ENCODE data around the gene LYL1.

Gene LYL1

DNA sequence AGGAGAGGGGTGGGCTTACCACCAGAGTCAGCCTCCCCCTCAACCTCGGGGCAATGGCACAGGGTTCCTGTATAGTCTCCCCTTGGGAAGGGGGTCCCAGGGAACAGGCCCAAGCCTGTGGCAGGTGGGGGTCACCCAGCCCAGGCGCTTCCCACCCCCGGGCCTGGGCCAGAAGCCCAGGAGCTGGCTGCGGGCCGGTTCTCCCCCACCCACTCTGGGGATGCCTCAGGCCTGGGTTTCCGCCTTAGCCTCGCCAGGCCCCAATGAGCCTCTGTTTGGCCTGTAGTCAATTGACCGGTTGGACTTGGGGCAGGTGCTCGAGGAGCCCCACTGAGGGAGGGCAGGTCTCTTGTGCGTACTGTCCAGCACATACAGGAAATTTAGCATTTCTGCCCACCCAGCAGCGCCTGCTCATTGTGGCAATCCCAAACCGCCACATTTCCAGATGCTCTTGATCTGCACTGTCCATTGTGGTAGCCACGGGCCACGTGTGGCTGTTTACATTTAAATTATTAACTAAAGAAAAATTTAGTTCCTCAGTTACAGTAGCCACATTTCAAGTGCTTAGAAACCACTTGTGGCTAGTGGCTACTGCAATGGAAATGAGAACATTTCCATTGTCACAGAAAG lies 9.9 kb downstream of the LYL1 start:
- DNase-seq (ENCODE audit: low read depth) = no peak

DNA sequence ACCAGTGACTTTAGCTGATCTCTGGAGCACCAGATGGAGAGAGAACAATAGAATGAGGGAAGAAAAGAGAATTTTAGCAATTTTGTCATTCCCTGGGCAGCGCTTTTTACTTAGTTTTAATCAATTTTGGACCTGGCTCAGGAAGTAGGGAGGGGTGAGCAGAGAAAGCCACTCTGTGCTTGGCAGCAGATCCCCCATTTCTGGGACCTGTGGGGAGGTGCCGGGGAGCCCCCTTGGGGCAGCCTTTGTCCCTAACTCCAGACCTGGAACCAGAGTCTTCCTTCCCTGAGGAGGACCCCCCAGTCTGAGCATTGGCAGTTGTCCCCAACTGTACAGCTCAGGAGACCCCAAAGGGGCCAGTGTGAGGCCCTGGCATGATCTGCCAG lies 10.5 kb downstream of the LYL1 start:
- no peak for DNase-seq (ENCODE audit: low read depth)

DNA sequence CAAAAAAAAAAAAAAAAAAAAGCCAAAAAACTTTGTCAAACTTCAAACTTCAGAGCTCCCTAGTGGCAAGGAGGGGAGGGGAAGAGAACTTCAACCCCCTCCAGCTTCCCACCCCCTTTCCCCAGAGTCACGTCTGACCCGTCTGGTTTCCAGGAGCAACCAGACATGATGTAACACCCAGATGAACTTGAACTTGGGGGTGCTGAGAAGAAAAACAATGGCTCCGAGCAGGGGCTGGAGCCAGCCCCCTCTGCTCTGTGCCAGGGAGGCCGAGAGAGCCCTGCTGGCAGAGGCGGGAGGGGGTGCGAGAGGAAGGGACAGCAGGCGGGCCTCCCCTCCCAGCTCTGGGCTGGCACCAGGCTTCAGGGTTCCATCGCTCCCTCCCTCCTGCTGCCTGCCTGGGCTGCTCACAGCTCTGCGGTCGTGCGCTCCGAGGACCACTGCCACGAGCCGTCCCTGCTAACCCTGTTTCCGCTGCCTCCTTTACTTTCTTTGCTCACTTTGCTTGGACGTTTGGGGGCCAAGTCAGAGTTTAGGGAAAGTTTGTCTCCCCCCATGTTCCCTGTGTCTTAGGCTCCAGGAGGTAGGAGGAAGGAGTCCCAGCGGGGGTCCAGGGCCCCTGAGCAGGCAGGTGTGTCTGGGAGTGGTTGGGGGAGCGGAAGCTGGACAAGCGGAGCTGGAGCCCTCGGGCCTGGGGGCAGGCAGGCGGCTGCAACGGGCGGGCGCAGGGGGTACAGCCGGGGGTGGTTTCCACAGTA lies 11.1 kb downstream of the LYL1 start:
- DNase-seq (ENCODE audit: low read depth) = peak; percentile 43

DNA sequence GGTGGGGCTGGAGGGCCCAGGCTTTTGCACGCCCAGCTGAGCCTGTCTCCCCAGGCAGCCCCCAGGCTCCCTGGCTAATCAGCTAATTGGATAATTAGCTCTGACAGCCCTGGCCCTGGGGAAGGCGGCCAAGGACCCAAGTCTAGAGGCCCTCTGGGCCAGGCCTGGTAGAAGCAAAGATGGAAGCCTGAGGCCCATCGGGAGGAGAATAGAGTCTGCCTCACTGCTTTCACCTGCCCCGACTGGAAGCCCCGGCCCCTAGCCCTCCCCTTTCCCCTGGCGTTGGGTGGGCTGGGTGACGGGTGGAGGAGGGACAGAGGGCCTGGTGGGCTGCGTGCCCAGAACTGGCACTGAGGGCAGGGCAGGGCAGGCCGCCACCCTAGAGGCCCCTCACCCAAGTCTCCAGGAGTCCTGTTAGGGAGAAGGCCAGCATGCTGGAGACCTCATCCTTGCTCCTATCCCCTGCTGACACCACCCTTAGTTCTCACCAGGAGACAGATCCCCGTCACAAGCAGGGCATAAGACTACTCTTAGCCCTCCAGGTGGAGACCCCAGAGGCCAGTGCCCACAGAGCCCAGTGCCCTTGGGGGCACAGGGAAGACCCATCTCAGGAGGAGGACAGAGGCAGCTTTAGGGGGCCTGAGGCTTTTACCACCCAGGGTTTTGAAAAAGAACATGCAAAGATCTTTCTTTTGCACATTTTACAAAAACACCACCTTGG lies 12.0 kb downstream of the LYL1 start:
- DNase-seq (ENCODE audit: low read depth) = no peak

DNA sequence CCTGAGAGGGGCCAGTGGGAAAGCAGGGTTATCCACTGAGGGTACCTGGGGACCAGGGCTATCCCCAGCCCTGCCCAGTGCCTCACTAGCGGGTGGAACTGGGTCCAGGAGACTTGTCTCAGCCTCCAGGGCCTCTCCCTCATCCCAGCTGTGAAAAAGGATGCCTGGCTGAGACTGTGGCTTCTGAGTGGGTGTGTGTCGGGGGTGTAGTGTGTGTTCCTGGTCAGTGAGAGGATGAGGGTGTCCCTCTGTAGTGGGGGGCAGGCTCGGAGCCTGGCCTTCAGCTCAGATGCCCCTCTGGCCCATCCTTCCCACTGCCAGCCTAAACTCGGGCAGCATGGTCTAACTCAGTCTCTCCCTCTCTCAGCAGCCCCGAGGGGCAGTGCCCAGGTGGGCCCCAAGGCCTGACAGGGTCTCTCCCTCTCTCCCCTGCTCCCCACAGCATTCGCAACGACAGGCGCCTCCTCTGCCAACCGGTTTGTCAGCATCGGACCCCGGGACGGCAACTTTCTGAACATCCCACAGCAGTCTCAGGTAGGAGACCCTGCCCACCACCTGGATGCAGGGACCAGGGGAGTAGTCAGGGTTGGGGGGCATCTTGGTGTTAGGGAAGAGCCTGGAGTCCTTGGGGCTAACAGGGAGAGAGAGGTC lies 12.7 kb downstream of the LYL1 start:
- no peak for DNase-seq (ENCODE audit: low read depth)

DNA sequence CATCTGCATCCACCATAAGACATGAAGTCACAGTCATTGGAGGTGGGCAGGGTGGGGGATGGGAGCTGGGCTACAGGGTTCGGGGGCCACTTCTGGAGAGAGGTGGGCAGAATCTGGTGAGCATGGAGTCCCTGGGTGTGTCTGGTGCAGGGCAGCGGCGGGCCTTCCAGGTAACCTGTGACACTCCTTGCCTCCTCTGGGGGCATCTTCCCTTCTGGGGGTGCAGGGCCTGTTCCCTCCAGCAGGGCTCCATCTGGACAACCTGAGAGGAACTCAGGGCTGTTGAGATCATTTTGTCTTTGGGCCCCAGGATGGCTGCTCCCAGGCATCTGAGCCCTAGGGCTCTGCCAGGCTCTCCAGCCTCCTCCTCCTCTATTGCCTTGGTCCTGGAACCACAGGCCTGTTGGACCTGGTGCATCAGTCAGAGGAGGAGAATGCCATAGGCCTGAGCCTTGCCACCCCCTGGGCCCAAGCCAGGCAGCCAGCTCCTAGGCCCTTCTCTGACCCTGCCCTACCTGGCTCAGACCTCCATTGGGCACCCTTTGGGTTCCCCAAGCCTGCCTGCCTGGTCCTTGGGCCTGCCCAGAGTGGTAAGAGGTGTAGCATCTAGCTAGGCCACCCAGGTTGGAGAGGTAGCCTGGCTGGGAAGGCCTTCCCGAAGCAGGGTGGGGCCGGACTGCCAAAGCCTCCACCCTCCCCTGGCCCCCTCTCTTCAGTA lies 13.4 kb downstream of the LYL1 start:
- no peak for DNase-seq (ENCODE audit: low read depth)

DNA sequence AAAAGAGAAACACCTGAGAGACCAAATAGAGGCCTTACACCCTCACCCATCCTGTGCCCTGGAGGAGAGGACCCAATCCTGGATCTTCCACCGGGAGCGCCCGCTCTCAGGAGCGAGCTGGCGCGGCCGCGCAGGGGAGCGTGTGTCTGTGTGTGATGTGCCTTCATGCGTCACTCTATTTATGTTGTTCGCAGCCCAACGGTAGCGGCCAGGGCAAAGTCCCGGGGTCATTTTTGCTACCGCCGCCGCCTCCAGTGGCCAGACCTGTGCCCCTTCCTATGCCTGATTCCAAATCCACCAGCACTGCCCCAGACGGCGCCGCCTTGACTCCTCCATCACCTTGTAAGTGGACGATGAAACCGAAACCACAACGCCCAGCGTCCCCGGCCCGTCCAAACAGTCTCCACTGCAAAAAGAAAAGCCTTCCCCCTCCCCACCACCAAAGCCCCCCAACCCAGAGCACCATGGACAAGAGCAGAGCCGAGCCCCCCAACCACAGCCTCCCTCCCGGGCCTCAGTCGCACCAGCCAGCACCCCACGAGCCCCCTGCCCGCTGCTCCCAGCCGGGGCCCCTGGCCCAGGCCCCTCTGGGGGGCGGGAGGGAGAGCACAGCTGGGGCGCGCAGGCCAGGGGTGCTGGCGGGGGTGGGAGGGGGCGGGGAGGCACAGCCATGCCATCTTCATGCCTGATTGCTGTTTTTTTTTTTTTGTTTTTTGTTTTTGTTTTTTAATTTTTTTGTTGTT lies 14.7 kb downstream of the LYL1 start:
- DNase-seq (ENCODE audit: low read depth) = no peak

DNA sequence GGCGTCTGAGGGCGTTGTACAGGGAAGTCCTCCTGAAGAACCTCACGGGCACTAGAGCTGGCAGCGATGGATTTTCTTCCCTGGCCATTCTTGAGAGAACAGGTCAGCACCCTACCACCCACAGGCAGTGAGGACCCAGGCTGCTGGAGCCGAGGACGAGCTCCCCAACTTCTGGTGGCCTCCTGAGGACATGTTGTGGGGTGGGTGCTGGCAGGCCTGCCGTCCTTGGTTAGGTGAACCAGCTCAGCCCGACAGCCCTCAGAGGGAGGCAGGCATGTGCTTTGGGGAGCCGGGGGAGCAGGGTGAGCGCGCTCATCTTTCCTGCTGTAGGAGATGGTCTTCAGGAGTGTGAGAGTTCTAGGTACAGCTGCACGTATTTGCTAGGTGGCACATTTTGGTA lies 15.4 kb downstream of the LYL1 start:
- DNase-seq (ENCODE audit: low read depth) = no peak

DNA sequence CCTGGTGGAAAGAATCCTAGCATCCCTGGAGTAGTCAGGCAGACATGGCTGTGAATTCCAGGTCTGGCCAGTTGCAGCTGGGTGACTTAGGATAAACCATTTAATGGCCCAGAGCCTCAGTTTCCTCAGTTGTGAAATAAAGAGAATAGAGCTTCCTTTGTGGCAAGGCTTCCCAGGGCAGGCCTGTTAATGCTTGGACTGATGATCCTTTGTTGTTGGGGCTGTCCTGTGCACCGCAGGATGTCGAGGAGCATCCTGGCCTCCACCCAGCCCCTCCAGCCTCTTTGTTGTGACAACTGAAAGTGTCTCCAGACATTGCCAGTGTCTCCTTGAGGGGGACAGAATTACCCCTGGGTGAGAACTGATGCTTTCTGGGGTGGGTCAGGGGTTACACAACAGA lies 16.3 kb downstream of the LYL1 start:
- DNase-seq (ENCODE audit: low read depth) = no peak

DNA sequence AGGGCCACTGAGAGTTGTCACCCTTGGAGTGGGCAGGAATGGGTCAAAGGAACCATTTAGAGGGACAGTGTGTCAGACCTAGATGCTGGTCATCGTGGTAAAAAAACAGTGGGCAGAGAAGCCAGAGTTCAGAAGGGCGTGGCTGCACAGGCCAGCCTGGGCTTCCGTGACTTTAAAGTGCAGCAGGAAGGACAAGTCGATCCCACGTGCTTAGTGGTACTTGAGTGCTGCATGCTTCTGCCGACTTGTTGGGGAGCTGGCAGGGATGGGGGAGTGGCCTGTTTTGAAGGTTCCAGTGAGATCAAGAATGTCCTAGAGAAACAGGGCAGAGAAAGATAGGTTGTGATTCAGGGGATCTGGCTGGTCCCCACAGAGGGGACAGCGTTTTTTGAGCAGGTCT lies 17.0 kb downstream of the LYL1 start:
- DNase-seq (ENCODE audit: low read depth) = no peak

DNA sequence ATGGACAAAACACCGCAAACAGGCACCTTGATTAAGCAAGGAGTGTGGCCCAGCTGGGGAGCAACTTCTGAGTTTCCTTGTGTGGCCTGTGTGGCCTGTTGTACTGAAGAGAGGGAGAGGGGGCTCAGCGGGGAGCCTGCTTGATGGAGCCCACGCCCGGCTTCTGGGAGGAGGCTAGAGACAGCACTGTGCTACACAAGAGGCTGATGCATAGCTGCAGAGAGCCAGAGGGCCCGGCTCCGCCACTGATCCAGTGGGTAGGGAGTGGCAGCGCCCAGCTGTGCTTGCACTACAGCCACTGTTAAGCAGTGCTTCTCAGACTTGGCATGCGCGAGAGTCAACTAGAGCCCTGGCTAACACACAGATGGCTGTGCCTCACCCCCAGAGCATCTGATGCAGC lies 19.0 kb downstream of the LYL1 start:
- DNase-seq (ENCODE audit: low read depth) = no peak

DNA sequence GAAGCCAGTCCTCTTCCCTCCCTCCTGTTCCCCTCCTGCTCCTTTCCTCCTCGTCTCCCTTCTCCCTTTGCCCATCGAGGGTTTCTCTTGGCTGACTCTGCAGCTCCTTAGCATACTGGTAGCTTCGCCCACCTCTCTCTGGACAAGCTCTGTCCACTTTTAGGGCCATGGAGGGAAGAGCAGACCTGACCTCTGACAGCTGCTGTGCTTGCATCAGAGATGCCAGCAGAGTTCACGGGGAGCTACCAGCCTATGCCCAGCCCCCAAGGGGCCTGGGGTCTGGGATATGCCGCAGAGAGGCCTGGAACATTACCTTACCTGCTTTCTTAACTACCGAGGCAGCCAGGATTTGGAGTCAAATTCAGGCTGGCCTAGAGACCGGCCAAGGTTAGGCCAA lies 19.7 kb downstream of the LYL1 start:
- DNase-seq (ENCODE audit: low read depth) = no peak

DNA sequence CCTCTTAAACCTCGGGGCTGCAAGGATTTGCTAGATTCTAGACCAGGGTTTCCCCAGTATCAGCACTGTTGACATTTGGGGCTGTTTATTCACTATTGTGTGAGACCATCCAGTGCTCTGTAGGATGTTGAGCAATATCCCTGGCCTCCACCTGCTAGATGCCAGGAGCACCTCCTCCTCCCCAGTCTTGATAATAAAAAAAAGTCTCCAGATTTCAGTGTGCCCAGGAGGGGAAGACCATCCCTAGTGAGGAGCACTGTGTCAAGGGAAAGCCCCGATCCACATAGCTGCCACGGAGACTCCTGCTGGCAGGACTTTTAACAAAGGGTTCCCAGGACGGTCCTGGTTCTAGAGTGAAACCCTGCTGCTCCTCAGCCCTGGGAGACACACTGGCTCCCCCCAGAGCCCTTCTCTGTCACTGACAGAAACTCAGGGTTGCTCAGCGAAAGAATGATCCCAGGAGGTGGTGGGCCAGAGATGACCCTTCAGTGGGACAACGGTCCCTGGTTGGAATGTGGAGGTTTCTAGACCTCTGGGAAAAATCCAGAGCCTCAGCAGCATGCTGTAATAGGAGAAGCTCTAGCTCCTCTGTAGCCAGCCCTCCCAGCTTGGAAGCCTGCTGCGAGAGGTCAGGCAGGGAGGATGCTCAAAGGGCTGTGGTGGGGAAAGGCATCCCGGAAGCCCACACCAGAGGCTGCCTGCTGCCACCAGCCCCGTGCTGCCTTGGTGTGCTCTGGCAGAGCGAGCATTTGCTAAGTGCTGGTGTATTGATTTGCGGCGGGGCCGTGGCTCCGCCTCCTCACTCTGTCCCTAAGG lies 20.3 kb downstream of the LYL1 start:
- DNase-seq (ENCODE audit: low read depth) = peak; percentile 37

DNA sequence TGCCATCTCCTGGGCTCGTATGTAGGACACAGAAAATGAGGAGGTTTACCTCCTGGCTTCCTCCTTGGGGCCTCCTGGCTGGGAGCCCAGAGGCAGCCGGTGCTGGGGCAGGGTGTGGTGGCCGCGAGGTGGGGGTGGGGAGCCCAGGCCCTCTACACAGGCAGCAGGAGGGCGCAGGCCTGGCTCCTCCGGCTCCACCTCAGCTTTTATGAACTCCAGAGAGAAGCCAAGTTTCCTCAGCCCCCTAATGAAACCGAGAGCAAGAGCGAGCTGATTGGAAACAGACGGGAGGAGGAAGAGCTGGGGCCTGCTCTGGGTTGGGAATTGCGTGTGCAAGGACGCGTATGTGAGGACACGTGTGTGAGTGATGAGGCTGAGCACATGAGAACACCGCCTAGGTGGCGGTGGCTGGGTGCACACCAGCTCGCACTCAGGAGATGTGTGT lies 23.1 kb downstream of the LYL1 start:
- DNase-seq (ENCODE audit: low read depth) = no peak

DNA sequence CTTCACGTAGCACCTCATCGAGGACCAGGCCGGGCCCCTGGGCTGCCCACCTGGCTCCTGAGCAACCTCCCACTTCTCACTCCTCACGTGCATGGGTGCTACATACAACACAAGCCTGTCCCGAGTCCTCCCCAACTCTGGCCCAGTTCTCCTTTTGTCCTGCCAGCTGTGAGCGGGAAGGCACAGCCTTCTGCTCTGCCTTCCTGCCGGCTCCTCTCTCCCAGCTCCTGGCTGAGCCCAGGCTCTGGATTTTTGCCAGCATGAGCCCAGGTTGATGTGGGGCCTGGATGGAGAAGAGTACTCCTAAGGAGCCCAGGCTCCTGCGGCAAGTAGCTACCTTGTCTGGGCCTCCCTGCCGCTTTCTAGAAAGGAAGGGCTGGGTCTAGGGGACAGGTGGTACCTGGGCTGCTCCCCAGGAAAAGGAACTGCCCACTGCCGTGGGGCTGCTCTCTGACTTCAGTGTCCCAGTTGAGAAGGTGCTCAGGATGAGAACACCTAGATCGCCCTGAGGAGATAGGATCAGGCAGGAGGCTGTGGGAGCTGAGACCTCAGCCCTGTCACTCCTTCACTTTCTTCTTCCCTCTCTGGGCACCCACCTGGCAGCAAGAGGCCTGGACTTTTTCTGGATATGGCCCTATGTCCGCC lies 23.6 kb downstream of the LYL1 start:
- DNase-seq (ENCODE audit: low read depth) = no peak

DNA sequence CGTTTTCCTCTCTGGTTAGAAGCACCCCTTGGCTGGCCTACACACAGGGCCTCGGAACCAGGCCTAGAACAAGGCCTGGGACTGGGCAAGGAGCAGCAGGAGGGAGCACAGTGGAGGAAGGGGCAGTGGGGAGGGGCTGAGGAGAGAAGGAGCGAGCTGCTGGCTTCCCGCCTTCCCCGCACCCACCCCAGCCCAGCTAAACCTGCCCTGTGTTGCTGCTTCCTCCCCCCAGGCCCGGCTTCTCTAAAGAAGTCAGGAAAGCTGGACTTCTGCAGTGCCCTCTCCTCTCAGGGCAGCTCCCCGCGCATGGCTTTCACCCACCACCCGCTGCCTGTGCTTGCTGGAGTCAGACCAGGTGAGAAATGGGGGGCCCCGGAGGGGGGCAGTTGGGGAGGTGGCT lies 24.3 kb downstream of the LYL1 start:
- no peak for DNase-seq (ENCODE audit: low read depth)

DNA sequence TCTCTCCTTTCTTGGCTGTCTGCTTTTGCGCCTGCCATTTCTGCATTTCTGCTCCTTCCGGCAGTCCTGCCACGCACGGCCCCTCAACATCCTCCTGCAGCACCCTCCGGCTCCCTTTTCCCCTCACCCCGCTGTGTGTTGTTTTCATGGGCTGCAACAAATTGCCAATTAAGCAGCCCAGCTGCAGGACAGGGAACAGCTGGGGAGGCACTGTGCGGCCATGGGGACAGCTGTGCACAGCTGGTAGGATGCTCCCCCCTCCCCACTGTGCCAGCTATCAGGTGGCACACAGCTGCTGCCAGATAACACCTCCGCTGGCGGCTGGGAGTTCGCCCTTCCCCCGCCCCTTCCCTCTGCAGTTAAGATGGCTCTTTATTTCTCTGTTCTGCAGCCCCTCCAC lies 25.4 kb downstream of the LYL1 start:
- no peak for DNase-seq (ENCODE audit: low read depth)

DNA sequence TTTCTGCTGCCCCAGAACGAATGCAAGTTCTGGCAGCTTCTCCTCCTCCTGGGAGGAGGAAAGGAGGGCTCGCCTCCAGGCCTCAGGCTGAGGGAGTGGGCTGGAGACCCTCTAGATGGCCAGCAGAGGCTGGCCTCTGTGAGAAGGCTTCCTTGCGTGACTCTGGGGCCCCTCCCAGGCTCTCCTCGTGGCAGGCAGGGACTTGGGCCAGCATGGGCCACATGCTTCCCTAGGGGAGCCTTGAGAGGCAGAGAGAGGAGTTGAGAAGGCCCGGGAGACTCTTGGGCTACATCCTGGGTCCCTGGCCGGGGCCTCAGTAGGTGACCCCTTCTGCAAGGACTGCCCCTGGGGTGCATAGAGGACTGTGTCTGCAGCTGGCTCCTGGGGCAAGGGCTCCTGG lies 25.9 kb downstream of the LYL1 start:
- no peak for DNase-seq (ENCODE audit: low read depth)

DNA sequence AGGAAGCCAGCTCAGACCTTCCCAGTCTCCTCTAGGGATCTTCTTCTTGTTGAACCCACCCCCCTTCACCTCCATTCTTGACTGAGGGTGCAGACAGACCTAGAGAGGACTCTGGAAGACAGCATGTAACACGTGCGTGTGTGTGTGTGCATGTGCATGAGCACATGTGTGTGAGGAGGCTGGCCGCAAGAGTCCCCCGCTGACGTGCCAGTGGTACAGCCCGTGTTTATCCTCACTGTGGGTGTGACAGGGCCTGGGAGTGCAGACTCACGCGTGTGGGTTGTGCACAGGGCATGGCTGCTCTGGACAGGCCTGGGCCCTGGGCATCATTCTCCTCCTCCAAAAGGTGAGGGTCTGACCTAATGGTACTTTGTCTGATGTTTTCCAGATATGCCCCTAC lies 26.3 kb downstream of the LYL1 start:
- DNase-seq (ENCODE audit: low read depth) = no peak

DNA sequence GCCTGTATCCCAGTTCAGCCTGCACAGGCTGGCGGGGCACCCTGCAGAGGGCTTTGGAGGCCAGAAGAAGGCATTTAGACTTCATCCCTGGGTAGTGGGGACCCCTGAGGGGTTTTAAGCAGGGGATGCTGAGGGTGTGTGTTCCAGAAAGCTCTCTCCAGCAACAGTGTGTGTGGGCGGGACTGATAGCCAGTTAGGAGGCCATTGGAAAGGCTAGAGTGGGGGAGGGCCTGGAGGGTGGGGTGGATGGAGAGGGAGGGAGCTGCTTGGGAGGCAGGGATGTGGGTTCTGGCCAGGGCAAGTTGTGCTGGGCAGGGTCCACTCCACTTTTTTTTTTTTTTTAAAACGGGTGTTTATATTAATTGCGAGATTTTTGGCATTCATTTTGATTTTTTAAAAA lies 28.3 kb downstream of the LYL1 start:
- DNase-seq (ENCODE audit: low read depth) = no peak
